Inferior parietal cortex (tissue), 1 donor: Measurements from ENCODE around the gene RIOX2.

ENCODE experiments used
- DNase-seq: peaks from one replicate; pipeline ENCODE4 v3.0.0-alpha.2; 2016; ENCODE audit errors: extremely low spot score

RIOX2 gene

DNA sequence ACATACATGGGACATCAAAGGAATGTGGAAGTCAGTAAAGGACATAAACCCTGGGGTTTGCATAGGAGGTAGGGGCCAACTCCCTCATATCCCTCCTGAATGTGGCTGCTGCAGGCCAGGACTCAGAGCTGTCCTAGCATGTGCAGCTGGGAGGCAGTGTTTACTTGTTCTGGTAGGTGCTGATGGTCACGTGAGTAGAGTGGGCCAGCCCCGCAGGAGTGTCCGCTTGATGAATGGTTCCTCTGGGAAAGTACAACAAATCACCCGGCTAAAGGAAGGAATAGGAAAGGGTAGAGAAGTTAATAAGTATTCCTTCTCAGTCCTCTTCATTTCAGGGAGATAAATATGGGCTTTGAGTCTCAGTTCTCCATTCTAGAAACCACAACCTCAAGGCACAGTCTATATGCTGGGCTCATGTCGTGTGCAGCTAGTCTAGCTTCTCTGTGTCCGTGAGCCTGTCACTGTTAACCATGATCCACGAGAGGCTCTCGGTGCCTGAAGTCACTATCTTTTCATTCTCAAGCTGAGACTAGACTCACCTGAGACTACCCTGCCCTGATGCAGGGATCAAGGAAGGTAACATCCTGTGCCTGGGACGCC lies 17.9 kb downstream of the RIOX2 start:
- no peak for DNase-seq

DNA sequence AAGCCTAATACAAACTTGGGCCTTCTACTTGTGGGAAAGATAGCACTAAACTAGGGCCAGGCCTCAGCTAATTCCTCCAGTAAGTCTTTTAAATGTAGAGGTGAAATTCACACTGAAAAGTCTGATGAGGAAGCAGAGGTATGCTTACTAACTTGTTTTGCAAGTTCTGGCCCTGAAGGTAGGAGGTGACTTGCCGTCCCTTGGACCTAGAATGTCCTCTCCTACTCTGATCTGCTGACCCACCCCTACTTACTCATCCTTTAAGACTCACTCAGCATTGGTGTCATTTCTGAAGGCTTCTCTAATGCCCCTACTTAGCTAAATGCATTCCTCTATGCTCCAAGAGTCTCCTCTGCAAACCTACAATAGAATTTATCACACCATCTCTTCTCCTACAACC lies 19.4 kb downstream of the RIOX2 start:
- no peak for DNase-seq

DNA sequence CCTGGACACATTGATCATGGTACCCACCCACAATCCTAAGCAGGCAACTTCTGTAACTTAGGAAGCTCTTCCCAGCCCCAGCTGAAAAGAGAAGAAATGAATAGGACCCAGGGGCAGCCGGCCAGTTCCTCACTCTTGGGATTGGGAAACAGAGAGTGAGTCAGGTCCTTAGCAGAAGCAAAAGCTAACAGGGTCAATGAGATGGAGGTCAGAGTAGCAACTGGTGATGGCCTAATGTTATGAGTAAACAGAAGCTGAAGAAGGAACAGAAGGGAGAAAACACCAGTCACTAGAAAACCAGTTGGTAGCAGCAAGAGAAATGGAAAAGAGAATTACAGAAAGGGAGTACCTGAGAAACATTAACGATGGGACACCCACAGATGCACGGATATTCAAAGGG lies 20.0 kb downstream of the RIOX2 start:
- no peak for DNase-seq

DNA sequence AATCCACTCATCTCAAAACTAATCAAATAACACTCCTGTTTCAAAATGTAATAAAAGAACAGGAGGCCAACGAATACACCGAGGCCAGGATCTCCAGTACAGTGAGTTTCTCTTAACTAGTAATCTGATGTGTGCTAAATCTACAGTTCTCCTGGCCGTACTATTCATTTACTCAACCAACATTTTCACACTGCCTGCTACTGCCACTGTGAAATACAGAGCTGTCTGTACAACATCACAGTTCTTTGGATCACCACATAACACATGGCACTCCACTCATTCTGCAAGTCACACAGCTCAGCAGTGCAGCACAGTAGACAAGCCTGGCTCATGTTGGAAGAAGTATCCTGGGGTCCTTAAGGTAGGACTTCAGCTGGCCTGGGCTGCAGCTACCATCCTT lies 21.9 kb downstream of the RIOX2 start:
- DNase-seq: no peak

DNA sequence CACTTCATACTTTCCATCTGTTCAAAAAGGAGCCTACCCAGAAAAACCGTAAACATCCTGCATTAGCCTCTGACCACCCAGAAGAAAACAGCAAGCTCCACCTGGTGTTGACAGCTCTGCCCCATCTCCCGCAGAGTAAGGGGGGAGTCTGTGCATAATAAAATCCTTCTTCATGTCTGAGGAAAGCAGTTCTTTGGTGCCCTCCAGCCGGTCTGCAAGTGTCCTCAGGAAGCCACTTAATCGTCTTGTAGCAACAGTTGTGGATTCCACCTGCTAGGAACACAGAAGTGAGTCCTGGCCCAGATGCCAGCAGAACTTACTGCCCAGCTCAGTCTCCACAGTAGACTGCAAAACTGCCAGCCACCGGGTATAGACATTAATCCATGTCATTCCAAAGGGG lies 22.5 kb downstream of the RIOX2 start:
- no peak for DNase-seq

DNA sequence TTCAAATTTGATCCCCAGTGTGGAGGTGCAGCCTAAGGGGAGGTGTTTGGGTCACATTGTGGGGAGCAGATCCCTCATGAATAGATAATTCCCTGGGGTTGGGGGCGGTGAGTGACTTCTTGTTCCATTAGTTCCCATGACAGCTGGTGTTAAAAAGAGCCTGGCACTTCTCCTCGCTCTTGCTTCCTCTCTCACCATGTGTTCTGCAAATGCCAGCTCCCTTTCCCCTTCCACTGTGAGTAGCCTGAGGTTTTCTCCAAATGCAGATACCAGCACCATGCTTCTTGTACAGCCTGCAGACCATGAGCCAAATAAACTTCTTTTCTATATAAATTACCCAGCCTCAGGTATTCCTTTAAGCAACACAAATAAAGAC lies 23.1 kb downstream of the RIOX2 start:
- DNase-seq: no peak

DNA sequence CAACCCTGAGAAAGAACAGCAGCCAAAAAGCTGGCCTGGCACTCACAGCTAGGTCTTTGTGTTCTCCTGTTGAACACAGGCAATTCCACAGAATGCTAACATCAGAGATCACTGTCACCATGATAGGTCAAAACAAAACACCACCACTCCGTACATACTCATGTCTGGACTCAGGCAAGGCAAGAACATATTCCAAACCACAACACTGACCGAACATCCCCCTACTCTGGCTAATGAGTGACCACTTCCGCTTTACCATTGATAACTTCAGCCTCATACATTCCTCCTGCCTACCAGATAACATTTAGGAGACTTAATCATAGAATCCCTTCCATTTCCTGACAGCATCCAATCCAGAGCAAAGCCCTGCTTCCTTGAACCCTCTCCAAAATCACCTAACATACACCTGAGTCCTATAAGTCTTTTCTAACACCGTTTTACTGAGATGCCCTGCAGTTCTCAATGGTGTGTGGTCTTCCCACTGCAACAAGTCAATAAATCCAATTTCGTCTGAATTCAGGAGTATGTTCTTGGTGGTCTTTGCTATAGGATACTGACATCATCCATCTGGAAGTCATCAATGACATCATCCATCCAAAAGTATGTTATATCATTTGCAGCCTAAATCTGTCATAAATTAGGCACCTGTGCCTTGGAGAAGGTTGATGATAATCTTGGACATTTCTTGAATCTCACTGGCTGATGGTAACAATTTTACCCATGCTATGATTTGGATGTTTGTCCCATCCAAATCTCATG lies 23.7 kb downstream of the RIOX2 start:
- no peak for DNase-seq

DNA sequence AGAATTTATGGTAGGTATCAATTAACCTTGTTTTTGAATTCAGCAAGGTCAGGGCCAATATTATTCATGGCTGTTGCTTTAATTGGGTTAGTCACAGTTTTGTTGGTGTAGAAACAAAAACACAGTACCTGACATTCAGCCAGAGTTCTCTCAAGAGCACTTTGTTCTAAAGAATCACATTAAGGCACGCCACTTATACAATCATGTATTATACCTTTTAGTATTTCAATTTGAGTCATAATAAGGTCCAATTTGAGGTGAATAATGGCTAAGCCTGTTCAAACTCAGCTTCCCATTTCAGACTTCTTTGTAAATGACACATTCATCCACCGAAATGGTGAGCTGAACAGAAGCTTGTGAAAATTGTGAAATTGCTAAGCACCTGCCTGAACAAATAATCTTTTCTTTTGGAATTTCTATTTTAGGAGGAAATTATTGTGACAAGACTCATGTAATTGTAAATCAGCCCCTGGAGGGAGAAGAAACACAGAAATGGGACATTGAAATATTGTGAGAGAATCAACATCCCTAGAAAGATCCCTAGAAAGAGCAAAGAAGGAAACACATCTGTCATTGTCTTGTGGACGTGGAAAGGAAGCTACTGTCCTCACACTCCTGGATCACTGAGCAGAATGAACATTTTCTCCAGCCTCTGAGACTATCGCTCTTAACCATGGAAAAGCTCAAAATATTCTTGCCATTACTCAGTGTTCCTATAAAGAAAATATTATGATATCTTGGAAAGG lies 29.3 kb downstream of the RIOX2 start:
- DNase-seq: no peak

DNA sequence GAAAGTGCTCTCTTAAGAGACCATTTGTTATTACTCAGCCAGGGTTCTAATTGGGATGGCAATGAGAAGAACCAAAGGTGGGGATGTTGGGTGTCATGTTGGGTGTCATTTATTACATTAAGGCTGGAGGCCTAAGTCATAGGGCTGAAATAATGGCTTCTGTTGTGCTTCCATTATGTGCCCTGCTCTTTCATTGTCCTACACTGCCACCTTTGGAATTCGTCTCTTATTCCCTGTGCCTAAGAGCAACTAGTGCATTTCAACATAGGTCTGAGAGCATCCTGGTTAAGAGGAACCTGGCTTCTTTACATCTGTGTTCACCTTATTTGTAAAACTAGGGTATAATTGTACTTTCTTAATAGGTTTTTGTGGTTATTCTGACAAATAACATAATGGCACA lies 32.2 kb downstream of the RIOX2 start:
- no peak for DNase-seq

DNA sequence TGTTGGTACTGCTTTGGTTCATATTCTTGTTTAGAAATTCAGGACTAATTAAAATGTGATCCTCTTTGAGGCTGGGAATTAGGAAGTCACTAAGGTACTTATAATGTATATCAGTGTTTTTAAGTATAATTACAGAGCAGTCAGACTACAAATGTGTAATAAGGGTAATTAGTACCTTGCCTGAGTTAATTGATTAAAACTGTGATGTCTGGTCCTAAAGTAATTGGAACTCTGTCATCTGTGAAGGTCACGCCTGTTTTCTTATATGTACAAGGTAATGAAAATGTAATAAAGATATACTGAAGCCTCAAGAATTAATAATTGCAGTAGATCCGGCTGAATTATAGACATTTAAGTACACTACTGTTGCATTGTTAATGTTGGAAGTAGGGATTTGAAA lies 32.8 kb downstream of the RIOX2 start:
- DNase-seq: no peak

DNA sequence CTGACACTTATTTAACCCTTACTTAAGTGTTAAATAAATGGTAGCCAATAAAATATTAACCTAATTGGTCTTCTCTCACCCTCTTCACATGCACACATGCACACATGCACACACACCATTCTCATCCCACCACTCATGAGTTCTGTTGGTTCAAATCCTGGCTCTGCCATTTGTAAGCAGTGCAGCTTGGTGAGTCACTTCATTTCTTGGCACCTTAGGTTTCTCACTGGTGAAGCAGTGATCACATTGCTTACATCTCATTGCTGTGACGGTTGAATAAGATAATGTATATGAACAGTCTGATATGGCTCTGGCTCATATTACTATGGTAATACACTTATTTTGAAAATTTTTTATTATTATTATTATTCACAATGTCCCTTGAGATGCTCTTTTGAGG lies 33.8 kb downstream of the RIOX2 start:
- no peak for DNase-seq

DNA sequence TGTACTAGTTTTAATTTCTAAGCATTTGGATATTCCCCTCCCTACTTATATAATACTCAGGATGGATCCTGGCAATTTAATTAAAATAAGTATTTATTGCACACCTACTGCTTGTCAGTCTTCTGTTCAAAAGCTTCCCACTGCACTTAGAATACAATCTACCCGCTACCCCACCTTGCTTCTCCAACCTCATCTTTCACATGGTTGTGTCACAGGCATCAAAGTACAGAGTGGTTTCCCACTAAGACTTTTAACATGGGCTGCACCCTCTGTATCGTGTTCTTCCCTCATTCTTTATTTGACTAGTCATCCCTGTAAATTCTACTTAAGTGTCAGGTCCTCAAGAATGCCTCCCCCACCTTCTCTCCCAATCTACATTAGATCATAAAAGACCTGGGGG lies 35.0 kb downstream of the RIOX2 start:
- DNase-seq: no peak

DNA sequence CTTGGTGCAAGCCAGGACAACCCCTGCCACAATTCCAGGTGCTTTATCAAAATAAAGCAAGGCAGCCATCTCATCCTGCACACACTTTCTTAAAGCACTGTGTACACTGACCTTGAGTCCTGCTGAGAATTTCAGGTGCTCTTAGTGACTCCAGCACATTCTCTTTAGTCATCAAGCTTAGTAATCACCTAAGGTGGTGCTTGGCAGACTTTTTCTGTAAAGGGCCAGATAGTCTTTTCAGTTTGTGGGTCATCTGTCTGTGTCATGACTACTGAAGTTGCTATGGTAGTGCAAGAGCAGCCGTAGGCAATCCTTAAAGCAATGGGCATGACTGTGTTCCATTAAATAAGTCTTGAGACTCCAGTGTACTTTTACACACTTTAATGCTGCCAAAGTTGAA lies 36.4 kb downstream of the RIOX2 start:
- DNase-seq: no peak

DNA sequence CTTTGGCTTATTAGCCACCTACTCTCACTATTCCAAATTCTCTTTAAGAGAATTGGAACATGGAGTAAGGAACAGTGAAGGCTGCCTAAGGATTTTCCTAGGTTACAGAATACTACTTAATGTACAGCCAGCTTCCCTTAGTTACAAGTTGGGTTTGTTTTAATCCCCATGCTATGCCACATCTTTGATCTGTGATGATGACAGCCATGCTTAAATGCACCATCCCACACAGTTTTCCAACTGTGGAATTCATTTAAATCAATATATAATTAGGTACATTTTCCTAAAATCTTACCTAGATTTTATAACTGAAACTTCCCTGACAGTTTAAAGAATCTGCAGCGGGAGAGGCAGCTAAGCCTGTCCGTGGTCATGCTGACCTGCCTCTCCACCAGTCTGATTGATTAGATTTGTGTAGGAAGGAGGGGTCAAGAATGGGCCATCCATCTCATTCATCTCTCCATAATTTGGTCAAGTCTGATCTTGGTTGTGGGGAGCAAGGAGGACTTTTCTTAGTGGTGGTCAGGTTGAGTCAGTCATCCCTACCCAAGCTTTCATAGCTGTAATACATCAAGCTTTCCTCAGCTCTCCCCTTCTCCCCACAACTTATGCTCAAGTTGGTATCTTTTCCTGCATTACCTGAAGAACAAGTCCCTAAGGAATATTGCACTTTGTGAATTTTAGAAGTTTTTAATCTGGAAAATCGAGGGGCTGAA lies 37.1 kb downstream of the RIOX2 start:
- no peak for DNase-seq

DNA sequence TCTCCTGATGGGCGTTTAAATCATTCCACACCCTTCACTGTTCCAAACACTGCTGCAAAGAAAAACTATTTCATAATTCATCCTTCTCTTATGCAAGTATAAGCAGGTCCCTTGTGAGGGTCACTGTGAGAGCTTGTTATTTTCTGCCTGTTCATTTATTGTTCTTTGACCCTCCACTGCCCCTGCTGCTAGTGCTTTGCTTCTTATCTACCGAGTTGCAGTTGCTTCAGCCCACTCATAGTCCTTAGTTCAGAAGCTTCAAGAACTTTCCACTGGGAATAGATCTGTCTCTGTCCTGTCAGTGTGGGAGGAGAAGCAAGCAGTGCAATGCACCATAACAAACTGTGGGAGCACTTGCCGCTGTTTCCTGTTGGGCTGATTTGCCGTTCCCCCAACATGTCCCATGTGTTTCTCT lies 39.8 kb downstream of the RIOX2 start:
- DNase-seq: no peak

DNA sequence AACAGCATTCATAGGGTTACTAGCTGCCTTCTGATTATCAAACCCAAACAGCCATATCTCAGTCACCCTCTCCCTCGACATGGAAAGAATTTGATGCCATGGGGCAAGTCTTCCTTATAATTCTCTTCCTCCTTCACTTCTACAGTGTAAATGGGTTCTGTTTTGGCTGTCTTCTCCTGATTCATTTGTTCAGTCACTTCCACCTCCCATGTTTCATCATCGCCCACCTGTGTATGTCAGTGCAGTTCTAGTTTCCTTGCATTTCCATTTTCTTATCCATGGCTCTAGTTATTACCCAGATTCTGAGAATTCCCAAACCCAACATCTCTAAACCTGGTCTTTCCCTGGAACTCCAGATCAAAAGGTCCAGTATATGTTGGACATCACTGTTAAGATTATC lies 41.0 kb downstream of the RIOX2 start:
- no peak for DNase-seq

DNA sequence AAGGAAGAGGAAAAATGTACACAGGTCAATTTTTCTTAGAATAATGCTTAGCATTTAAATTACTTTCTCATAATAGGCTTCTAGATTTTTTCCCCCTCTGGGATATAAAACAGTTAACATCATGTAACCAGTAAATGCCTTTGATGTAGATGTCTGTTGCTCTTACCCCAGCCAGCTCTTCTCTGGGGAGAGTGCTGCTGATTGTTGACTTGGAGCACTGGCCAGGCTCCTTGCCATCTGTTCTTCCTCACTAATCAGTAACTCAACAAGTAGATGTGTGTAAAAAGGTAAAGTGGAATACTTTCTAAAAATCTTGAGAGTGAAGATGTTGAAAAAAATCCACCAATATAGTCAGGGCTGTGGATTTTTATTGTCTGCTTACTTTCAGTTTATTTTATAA lies 42.2 kb downstream of the RIOX2 start:
- DNase-seq: no peak

DNA sequence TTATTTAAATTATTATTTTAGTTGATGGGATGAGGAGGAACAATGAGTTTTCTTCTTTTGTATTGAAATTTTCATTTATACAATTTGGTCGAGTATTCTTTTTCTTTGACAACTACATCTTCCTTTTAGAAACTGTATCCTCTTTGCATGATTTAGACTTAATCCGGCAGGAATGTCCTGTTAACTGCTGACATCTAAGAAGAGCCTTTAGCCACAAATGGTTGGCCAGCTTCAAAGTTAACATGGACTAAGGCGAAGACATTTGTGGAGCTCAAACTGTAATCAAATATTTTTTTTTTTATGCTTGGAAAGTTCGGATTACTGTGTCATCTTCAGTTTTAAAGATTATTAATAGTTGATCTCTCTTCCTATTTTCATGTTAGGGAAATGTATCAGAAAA lies 43.2 kb downstream of the RIOX2 start:
- no peak for DNase-seq

DNA sequence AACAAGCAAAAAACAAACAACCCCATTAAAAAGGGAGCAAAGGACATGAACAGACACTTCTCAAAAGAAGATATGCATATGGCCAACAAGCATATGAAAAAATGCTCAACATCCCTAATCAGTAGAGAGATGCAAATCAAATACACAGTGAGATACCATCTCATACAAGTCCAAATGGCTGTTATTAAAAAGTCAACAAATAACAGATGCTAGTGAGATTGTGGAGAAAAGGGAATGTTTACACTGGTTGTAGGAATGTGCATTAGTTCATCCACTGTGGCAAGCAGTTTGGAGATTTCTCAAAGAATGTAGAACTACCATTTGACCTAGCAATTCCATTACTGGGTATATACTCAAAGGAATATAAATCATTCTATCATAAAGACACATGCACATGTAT lies 44.5 kb downstream of the RIOX2 start:
- no peak for DNase-seq

DNA sequence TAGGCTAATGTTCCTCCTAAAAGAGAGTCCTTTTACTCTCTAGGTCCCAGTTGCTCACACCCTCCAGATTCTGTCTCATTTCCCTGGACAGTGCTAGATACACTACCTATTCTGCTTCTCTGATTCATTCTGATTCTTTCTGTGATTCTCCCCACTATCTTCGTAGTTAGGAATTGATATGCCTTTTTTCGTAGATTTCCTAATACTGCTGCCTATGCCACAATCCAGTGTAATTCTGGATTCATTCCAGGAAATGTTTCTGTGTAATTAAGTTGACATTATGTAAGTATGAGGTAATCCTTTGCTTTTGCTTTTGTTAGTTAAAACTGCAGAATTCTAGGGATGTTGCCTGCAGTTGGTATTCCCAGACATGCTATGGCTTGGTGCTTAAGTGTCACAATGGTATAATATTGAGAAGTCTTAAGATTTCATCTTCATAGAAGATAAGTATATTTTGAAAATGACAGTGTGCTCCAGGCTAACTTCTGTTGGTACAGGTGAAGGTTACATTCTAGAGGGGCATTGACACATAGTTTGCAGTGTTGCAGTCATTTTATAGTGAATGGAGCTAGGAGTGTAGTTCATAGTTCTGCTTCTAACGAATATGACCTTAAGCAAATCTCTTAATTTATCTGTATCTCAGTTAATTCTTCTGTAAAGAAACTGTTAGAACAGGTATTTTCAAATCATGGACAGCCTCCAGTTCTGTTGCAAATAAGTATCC lies 54.3 kb downstream of the RIOX2 start:
- no peak for DNase-seq

DNA sequence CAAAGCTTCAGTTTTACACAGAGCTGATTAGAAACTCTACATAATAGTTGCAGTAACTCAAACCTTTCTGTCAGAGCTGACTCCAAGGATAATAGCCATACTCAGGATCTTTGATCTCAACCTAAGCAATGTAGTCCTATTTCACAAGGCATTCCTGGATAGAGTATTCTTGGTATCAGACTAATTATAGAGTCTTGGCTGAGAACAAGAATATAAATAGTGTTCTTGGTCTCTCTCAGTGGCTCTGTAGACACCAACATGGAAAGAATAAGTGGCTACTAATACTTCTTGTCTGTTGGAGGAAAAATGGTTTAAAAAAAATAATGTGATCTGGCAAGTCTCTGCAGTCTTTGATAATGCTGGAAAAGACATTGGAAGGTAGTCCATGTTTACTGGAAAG lies 55.7 kb downstream of the RIOX2 start:
- DNase-seq: no peak

DNA sequence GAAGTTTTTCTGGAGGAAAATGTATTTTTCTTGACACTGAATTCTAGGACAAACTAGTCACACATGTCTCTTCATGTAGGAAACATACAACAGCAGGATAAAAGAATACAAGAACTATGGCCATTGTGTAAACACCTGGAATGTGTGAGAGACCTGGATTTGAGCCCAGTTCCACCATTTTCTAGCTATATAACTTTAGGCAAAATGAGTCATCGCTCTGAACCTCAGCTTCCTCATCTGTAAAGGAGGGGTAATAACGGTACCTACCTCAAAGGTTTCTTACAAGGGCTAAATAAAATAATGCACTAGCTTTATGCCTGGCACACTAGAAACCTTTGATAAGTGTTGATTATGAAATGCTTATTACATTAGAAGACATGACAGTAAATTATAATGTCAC lies 57.8 kb downstream of the RIOX2 start:
- DNase-seq: no peak
